ENCODE measurements around the gene TRAK2. TPM values are rescaled to one million over a fixed set of nuclear protein-coding genes. Genes with fewer than 3 reads are reported as not detected.
A peak's percentile ranks its signal among the peaks of the same experiment; 100 is the strongest.

The TRAK2 gene
- total and polyA plus RNA-seq, 2 of the 13 experiments (the other 11 are each of a cell fraction or from before 2014, with no cell fraction given): 7.7 to 21.0 TPM

GRCh38 chr2:201406077-201406662, 45.1 kb downstream of the TRAK2 start (continued):
- TF ChIP-seq, protein P1, sequence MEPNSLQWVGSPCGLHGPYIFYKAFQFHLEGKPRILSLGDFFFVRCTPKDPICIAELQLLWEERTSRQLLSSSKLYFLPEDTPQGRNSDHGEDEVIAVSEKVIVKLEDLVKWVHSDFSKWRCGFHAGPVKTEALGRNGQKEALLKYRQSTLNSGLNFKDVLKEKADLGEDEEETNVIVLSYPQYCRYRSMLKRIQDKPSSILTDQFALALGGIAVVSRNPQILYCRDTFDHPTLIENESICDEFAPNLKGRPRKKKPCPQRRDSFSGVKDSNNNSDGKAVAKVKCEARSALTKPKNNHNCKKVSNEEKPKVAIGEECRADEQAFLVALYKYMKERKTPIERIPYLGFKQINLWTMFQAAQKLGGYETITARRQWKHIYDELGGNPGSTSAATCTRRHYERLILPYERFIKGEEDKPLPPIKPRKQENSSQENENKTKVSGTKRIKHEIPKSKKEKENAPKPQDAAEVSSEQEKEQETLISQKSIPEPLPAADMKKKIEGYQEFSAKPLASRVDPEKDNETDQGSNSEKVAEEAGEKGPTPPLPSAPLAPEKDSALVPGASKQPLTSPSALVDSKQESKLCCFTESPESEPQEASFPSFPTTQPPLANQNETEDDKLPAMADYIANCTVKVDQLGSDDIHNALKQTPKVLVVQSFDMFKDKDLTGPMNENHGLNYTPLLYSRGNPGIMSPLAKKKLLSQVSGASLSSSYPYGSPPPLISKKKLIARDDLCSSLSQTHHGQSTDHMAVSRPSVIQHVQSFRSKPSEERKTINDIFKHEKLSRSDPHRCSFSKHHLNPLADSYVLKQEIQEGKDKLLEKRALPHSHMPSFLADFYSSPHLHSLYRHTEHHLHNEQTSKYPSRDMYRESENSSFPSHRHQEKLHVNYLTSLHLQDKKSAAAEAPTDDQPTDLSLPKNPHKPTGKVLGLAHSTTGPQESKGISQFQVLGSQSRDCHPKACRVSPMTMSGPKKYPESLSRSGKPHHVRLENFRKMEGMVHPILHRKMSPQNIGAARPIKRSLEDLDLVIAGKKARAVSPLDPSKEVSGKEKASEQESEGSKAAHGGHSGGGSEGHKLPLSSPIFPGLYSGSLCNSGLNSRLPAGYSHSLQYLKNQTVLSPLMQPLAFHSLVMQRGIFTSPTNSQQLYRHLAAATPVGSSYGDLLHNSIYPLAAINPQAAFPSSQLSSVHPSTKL (CRISPR knock-in tag; IDR thresholded peaks at IDR 0.05): peak; percentile 50; the same call in 1 of the 2 replicates
- TF ChIP-seq AKAP8 (CRISPR knock-in tag; IDR thresholded peaks at IDR 0.05): no peak
- TF ChIP-seq ZNF382 (CRISPR knock-in tag; IDR thresholded peaks at IDR 0.05; ENCODE audit: borderline replicate concordance): no peak
- no peak for TF ChIP-seq DPF2 (CRISPR knock-in tag; IDR thresholded peaks at IDR 0.05; ENCODE audit: borderline replicate concordance, low read depth)
- TF ChIP-seq ARNT2 (CRISPR knock-in tag; IDR thresholded peaks at IDR 0.05; ENCODE audit: low read depth): no peak
- 0 out of 2 replicates have a peak, but pooled peaks have one; percentile 20 for TF ChIP-seq MIXL1 (CRISPR knock-in tag; IDR thresholded peaks at IDR 0.05)
- peak in 1 of 2 experiments; percentile 74; a peak in 1 of 4 replicates for TF ChIP-seq EP300 (IDR thresholded peaks at IDR 0.05; ENCODE audit: low read depth in 2 of 2, low read length in 2 of 2)
- TF ChIP-seq EP300 (CRISPR knock-in tag; IDR thresholded peaks at IDR 0.05; ENCODE audit: borderline replicate concordance): no peak
- no peak for TF ChIP-seq XBP1 (CRISPR knock-in tag; IDR thresholded peaks at IDR 0.05)
- TF ChIP-seq MATR3 (CRISPR knock-in tag; IDR thresholded peaks at IDR 0.05): no peak
- TF ChIP-seq KMT2A (CRISPR knock-in tag; IDR thresholded peaks at IDR 0.05): no peak
- TF ChIP-seq, protein P2, sequence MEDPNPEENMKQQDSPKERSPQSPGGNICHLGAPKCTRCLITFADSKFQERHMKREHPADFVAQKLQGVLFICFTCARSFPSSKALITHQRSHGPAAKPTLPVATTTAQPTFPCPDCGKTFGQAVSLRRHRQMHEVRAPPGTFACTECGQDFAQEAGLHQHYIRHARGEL (CRISPR knock-in tag; IDR thresholded peaks at IDR 0.05): no peak
- TF ChIP-seq FLYWCH1 (CRISPR knock-in tag; IDR thresholded peaks at IDR 0.05): no peak
- TF ChIP-seq TCF7 (IDR thresholded peaks at IDR 0.05; ENCODE audit: low read depth): no peak
- TF ChIP-seq GFI1 (CRISPR knock-in tag; IDR thresholded peaks at IDR 0.05; ENCODE audit: borderline replicate concordance): no peak
- no peak for TF ChIP-seq ZNF20 (CRISPR knock-in tag; IDR thresholded peaks at IDR 0.05)
- no peak for TF ChIP-seq ISL2 (CRISPR knock-in tag; IDR thresholded peaks at IDR 0.05)
- TF ChIP-seq KAT2B (IDR thresholded peaks at IDR 0.05; ENCODE audit: borderline replicate concordance, low read depth, low read length): no peak
- TF ChIP-seq CREB1 (IDR thresholded peaks at IDR 0.05): no peak
- TF ChIP-seq CREB1 (CRISPR knock-in tag; IDR thresholded peaks at IDR 0.05): peak; percentile 33; the same call in 1 of the 2 replicates
- no peak for TF ChIP-seq DR1 (CRISPR knock-in tag; IDR thresholded peaks at IDR 0.05)
- TF ChIP-seq ZNF225 (CRISPR knock-in tag; IDR thresholded peaks at IDR 0.05): no peak
- no peak for TF ChIP-seq BRCA1 (CRISPR knock-in tag; IDR thresholded peaks at IDR 0.05)
- no peak for TF ChIP-seq ZNF546 (CRISPR knock-in tag; conservative IDR thresholded peaks at IDR 0.05)
- TF ChIP-seq FOXA3 (CRISPR knock-in tag; IDR thresholded peaks at IDR 0.05): peak; percentile 57; the same call in 1 of the 2 replicates

All from HepG2 (cell line).